Fibroblast of villous mesenchyme (primary cell): Measurements from ENCODE around the gene CIT. TPM values are rescaled to one million over a fixed set of nuclear protein-coding genes. Genes with fewer than 3 reads are reported as not detected.

Source experiments
- DNase-seq: peaks from one replicate; pipeline ENCODE4 v3.0.0-alpha.2; 2010; ENCODE audit warnings: low read depth
- H3K4me3 ChIP-seq: 2 replicates; pipeline ENCODE4 v1.5.1; 2011; ENCODE audit warnings: low read depth, mild to moderate bottlenecking, low read length
- total RNA-seq: library from RNA; depleted of rRNA; stranded (reverse); fragments of >200 nt; gene quantifications from 2 replicates; pipeline ENCODE4 v1.2.3, GENCODE V29; 2012
- TF ChIP-seq, protein P1 (sequence below): IDR thresholded peaks from 2 replicates; pipeline ENCODE4 v1.5.1; 2012; ENCODE audit warnings: low read depth, mild to moderate bottlenecking, low read length; ENCODE audit not compliant: insufficient read depth

Gene CIT
- total RNA-seq, 1 donor = 20.7 TPM

DNA sequence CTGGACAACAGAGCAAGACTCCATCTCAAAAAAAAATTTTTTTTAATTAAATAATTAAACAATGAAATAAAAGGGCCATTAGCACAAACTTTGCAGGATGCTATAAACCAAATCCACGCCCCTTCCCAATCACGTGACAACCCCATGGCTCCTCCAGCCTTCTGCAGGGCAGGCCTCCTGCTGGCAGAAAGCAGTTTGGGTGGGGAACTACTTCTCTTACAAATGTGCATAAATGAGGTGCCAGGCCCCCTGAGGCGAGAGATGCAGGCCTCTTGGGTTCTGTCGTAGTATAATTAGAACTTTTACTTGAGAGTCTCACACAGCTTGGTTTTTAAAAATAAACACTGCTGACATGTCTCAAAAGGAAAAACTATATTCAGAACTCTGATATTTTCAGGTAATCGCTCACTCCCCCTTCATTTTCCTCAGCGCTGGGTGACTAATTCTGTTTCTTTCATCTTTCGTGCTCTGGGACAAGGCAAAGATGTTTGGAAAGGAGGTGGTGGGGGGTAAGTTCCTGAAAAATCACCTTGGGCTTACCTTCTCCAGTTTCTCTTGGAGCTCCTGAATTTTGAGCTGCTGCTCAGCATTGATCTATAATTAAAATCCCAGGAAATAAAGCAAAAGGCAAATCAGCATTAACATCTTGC, 101.7 kb downstream of the CIT start:
- DNase-seq = no peak
- TF ChIP-seq, protein P1, sequence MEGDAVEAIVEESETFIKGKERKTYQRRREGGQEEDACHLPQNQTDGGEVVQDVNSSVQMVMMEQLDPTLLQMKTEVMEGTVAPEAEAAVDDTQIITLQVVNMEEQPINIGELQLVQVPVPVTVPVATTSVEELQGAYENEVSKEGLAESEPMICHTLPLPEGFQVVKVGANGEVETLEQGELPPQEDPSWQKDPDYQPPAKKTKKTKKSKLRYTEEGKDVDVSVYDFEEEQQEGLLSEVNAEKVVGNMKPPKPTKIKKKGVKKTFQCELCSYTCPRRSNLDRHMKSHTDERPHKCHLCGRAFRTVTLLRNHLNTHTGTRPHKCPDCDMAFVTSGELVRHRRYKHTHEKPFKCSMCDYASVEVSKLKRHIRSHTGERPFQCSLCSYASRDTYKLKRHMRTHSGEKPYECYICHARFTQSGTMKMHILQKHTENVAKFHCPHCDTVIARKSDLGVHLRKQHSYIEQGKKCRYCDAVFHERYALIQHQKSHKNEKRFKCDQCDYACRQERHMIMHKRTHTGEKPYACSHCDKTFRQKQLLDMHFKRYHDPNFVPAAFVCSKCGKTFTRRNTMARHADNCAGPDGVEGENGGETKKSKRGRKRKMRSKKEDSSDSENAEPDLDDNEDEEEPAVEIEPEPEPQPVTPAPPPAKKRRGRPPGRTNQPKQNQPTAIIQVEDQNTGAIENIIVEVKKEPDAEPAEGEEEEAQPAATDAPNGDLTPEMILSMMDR = no peak
- H3K4me3 ChIP-seq = no peak overlapping the region

DNA sequence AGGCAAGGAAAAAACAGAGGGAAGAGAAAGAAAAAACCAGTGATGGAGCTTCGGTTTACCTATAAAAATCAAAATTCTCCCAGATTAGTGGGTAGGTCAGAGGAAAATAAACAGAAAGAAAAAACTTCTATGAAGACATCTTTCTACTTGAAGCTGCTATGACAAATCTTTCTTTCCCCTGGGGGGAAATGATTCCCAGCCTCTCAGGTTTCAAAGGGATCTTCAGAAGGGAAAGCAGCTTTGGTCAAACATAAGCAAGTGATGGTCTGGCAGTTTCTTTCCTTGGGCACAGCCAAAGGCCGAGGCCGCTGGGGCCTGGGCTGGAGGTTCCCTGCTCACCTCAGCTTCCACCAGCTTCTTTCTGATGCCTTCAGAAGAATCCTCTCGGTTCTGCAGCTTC, 104.7 kb downstream of the CIT start:
- TF ChIP-seq, protein P1 = no peak
- peak; percentile 34 for DNase-seq
- H3K4me3 ChIP-seq = no peak overlapping the region

DNA sequence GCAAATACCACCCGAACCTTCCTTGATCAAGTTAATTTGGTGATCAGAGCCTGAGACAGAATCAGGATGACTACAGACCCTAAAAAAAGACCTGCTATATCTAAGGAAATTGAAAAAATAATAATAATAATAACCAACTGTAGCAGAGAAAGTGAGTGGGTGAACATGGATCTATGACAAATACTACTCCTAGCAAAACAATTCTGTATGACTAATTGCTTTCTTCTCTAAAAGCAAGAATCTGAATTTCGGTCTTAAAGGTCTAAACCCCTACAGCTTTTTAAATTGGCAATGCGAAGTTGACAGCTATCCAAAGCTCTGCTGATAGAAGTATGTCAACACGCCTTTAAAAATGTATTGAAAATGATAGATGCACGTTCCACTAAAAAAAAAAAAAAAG, 107.0 kb downstream of the CIT start:
- DNase-seq = no peak
- TF ChIP-seq, protein P1 = no peak
- H3K4me3 ChIP-seq = no peak overlapping the region

DNA sequence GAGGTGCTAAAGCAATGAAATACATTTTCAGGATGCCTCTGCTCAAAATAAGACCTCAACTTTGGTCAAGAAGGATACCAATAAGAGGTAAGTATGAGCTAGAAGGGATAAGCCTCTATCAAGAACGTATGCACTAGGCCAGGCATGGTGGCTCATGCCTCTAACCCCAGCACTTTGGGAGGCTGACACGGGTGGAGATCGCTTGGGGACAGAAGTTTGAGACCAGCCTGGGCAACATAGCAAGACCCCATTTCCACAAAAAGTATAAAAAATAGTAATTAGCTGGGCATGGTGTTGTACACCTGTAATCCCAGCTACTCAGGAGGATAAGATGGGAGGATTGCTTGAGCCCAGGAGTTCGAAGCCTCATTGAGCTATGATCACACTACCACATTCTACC, 114.5 kb downstream of the CIT start:
- no peak for DNase-seq
- no peak overlapping the region for H3K4me3 ChIP-seq
- TF ChIP-seq, protein P1 = no peak

DNA sequence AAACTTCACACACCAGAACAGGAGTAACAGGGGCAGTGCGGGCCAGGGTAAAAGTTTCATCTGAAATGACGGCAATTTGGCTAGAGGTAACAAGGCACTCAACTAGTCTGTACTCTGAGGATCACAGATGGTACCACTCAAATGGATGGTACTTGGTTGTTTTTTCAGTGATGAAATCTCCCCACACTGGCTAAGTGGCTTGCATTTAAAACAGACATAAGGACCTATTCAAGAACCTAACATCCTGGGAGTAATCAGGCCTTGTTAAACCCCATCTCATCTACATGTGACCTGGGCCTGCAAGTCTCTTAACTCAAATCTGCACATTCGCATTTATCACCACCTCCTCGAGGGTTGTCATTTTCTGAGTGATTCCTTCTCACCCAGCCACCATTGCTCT, 118.4 kb downstream of the CIT start:
- no peak for DNase-seq
- H3K4me3 ChIP-seq = no peak overlapping the region

DNA sequence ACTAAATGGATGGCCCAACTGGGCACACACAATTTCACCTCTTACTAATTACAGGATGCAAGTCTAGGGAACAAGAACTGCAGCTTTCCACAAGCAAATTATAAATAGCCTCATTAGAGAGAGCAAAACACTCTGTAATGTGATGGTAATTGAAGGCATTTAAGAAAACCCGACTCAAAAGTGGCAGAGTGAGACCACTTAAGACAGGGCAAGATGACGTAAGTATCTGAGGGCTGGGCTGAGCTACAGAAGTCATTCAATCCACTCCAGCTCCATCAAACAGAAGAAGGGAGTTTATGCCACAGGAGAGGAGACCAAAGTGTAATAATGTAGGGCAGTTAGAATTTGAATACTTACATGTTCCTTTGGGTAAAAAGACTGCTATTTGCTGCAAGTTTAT, 118.9 kb downstream of the CIT start:
- TF ChIP-seq, protein P1 = no peak
- H3K4me3 ChIP-seq = no peak overlapping the region
- no peak for DNase-seq

More for the DNA sequence above, 118.4 kb downstream of the CIT start:
- TF ChIP-seq, protein P1 = no peak

DNA sequence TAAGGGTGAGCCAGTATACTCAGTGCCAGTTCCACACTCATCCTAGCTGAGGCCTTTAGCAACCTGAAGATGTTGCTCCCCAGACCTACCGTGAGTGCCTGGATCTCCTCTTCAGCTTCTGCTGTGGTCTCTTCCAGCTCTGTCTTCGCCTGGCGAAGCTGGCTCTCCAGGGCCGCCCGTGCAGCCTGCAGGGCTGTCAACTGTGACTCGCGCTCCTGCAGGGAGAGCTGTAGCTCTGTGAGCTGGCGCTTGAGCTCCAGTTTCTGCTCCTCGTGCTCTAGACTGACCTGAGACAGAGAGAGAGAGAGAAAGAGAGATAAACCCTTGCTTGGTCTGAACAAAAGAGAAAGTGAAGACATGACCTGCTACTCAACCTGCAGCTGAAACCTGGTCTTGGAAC, 125.2 kb downstream of the CIT start:
- H3K4me3 ChIP-seq = no peak overlapping the region
- DNase-seq = no peak
- TF ChIP-seq, protein P1 = no peak
